OCI-LY1 (cell line): ENCODE measurements around the gene GNG12.

Source experiments
- H2AFZ ChIP-seq: fragments of 200-600 bp; sonication (generic), shearing (Covaris generic); 2 replicates; pipeline ENCODE4 v1.6.0; 2014; ENCODE audit warnings: antibody characterized with exemption, mild to moderate bottlenecking, low read length
- H3F3A ChIP-seq: fragments of 200-600 bp; sonication (generic), shearing (Covaris generic); 2 replicates; pipeline ENCODE4 v1.6.0; 2014; ENCODE audit warnings: mild to moderate bottlenecking, antibody characterized with exemption, low read length, moderate library complexity; ENCODE audit not compliant: insufficient read depth
- H3K27ac ChIP-seq: fragments of 200-600 bp; sonication (generic); 2 replicates; pipeline ENCODE4 v1.5.1; 2014; ENCODE audit warnings: low read length, mixed run types, mild to moderate bottlenecking, low read depth; ENCODE audit not compliant: poor library complexity, severe bottlenecking
- H3K27me3 ChIP-seq: fragments of 200-600 bp; sonication (generic); 2 replicates; pipeline ENCODE4 v1.6.0; 2014; ENCODE audit warnings: antibody characterized with exemption, mild to moderate bottlenecking, low read length, moderate library complexity; ENCODE audit not compliant: insufficient read depth
- H3K36me3 ChIP-seq: fragments of 200-600 bp; sonication (generic); 2 replicates; pipeline ENCODE4 v1.6.1; 2014; ENCODE audit warnings: mild to moderate bottlenecking, antibody characterized with exemption, low read length, moderate library complexity, mixed read lengths; ENCODE audit not compliant: insufficient read depth
- H3K4me1 ChIP-seq: fragments of 200-600 bp; sonication (generic); 2 replicates; pipeline ENCODE4 v1.5.1; 2014; ENCODE audit warnings: mild to moderate bottlenecking, low read length, moderate library complexity; ENCODE audit not compliant: insufficient read depth, severe bottlenecking
- H3K4me2 ChIP-seq: fragments of 200-600 bp; sonication (generic), shearing (Covaris generic); 2 replicates; pipeline ENCODE4 v1.6.1; 2014; ENCODE audit warnings: low read length
- H3K4me3 ChIP-seq: fragments of 200-600 bp; sonication (generic); 2 replicates; pipeline ENCODE4 v1.5.1; 2014; ENCODE audit warnings: low read length, low read depth, mild to moderate bottlenecking, mixed read lengths; ENCODE audit not compliant: poor library complexity, severe bottlenecking
- H3K79me2 ChIP-seq: fragments of 200-600 bp; shearing (Covaris generic); 2 replicates; pipeline ENCODE4 v1.6.1; 2016; ENCODE audit warnings: mixed run types, low read length, mixed read lengths; ENCODE audit not compliant: insufficient read depth
- H3K9ac ChIP-seq: fragments of 200-600 bp; sonication (generic), shearing (Covaris generic); 2 replicates; pipeline ENCODE4 v1.6.1; 2014; ENCODE audit warnings: mild to moderate bottlenecking, low read length, mixed read lengths
- H3K9me2 ChIP-seq: fragments of 200-600 bp; sonication (generic), shearing (Covaris generic); 2 replicates; pipeline ENCODE4 v1.6.1; 2014; ENCODE audit warnings: low read depth, mild to moderate bottlenecking, low read length, mixed read lengths
- H3K9me3 ChIP-seq: fragments of 200-600 bp; shearing (Covaris generic); 2 replicates; pipeline ENCODE4 v1.6.1; 2014; ENCODE audit warnings: low read length, mixed read lengths
- H4K20me1 ChIP-seq: fragments of 200-600 bp; sonication (generic), shearing (Covaris generic); 2 replicates; pipeline ENCODE4 v1.6.0; 2016; ENCODE audit warnings: mild to moderate bottlenecking, low read length; ENCODE audit not compliant: insufficient read depth
- EZH2 ChIP-seq: fragments of 200-600 bp; sonication (generic), shearing (Covaris generic); IDR thresholded peaks from 2 replicates; pipeline ENCODE4 v1.8.0; 2017; ENCODE audit warnings: borderline replicate concordance, mixed run types, mild to moderate bottlenecking, antibody characterized with exemption, low read length, moderate library complexity, mixed read lengths
- TF ChIP-seq, protein P1 (sequence below): fragments of 200-600 bp; sonication (generic), shearing (Covaris generic); IDR thresholded peaks from 2 replicates; pipeline ENCODE4 v1.5.1; 2017; ENCODE audit warnings: mild to moderate bottlenecking, antibody characterized with exemption, low read length, moderate library complexity, mixed read lengths

Gene GNG12

DNA sequence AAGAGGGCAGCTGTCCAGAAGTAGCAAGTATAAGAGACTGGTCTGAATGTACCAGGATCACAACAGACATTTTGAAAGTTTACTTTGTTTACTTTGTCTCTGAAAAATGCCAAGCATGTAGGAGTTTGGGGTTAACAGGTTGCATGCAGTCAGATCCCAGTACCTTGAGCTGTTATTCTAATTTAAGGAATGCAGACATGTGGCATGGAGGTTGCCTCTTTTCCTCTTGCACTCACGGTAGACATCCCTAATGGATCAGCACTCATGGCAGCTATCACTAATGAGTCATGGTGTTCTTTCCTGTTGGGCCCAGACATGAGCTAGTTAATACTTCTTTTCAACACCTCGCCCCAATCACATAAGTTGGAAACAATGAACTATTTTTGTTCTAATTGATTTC is 81.0 kb downstream of the GNG12 start:
- H3F3A ChIP-seq, result no peaks in the 10 kb centered on the region
- H3K36me3 ChIP-seq, result no peaks in the 10 kb centered on the region
- no peaks in the 10 kb centered on the region for H3K27me3 ChIP-seq
- no peaks in the 10 kb centered on the region for H3K79me2 ChIP-seq
- peaks cover 93% of the 10 kb centered on the region for H3K4me1 ChIP-seq
- H3K4me2 ChIP-seq, result no peak overlapping the region
- no peaks in the 10 kb centered on the region for H3K9me2 ChIP-seq
- TF ChIP-seq, protein P1, sequence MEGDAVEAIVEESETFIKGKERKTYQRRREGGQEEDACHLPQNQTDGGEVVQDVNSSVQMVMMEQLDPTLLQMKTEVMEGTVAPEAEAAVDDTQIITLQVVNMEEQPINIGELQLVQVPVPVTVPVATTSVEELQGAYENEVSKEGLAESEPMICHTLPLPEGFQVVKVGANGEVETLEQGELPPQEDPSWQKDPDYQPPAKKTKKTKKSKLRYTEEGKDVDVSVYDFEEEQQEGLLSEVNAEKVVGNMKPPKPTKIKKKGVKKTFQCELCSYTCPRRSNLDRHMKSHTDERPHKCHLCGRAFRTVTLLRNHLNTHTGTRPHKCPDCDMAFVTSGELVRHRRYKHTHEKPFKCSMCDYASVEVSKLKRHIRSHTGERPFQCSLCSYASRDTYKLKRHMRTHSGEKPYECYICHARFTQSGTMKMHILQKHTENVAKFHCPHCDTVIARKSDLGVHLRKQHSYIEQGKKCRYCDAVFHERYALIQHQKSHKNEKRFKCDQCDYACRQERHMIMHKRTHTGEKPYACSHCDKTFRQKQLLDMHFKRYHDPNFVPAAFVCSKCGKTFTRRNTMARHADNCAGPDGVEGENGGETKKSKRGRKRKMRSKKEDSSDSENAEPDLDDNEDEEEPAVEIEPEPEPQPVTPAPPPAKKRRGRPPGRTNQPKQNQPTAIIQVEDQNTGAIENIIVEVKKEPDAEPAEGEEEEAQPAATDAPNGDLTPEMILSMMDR, result no peak
- no peak for TF ChIP-seq EZH2
- H3K9me3 ChIP-seq, result no peaks in the 10 kb centered on the region
- no peak overlapping the region for H2AFZ ChIP-seq
- no peak overlapping the region for H3K4me3 ChIP-seq
- H4K20me1 ChIP-seq, result no peaks in the 10 kb centered on the region
- peak overlapping the region; percentile 13 for H3K27ac ChIP-seq
- H3K9ac ChIP-seq, result no peak overlapping the region

DNA sequence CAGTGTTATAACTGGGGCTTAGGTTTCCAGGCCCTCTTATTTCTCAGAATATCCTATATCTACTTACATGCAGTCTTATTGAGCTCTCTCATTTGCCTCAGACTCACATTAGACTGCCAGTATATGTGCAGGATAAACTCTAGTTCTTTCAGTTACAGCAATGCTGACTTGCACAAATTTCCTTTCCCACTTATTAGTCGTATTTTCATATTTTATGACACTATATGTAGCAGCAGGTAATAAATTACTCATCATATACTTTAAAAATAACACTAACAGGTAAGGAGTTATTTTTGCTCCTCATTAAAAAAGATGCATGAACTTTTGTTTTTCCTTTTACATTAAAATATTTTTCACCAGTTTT is 82.6 kb downstream of the GNG12 start:
- no peak overlapping the region for H3K9ac ChIP-seq
- no peaks in the 10 kb centered on the region for H3K9me2 ChIP-seq
- peak overlapping the region; percentile 19; the same call in 1 of the 2 replicates for H3K4me2 ChIP-seq
- no peak for TF ChIP-seq EZH2
- TF ChIP-seq, protein P1, result no peak
- no peaks in the 10 kb centered on the region for H4K20me1 ChIP-seq
- H3K27me3 ChIP-seq, result no peaks in the 10 kb centered on the region
- H3F3A ChIP-seq, result no peaks in the 10 kb centered on the region
- H3K4me1 ChIP-seq, result peaks cover 88% of the 10 kb centered on the region
- H3K9me3 ChIP-seq, result no peaks in the 10 kb centered on the region
- no peaks in the 10 kb centered on the region for H3K79me2 ChIP-seq
- H2AFZ ChIP-seq, result no peak overlapping the region
- peak overlapping the region; percentile 69 for H3K27ac ChIP-seq
- H3K36me3 ChIP-seq, result no peaks in the 10 kb centered on the region
- no peak overlapping the region for H3K4me3 ChIP-seq

DNA sequence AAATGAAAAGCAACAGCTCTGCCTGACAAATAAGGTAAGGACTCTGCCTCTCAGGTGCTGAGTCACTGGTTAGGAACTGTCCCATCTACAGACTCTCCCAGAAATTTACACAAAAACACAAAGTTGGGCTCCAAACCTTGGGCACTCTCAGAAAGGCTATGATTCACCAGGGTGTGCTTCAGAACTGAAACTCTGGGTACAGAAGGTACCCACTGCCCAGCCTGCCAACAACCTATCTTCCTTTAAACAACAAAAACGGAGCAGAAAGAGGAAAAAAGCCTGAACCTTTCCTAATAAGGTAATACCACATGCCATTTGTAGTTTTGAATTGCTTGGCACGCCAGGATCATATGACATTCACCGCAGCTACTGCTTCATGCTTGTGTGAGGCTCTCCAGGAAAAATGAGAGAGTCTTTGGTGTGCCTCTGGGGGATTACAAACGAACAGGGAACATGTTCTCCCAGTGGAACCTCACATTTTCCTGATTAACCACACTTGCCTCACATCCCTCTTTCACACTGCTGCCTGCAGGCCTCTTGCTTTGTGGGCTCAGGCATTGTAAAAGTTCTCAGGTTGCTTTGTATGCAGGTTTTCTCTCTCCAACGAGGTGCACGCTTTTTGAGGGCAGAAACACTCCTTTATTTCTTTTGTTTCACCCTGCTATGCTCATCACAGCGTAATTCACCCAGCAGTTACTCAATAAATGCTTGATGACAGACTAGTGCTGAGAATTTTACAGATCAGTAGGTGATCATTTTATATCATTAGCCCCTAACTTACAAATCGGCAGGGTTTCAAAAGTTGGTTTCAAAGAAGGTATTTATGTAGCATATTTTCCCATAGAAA is 83.2 kb downstream of the GNG12 start:
- Histone ChIP-seq H3K9me3 (no peaks in the 10 kb centered on the region), H3F3A (no peaks in the 10 kb centered on the region), H4K20me1 (no peaks in the 10 kb centered on the region), H3K36me3 (no peaks in the 10 kb centered on the region), H3K9me2 (no peaks in the 10 kb centered on the region), H3K4me1 (peaks cover 87% of the 10 kb centered on the region), H3K4me3 (no peak overlapping the region), H3K9ac (peak overlapping the region; percentile 28; the same call in 1 of the 2 replicates), H3K4me2 (peak overlapping the region; percentile 19; the same call in 1 of the 2 replicates), H2AFZ (peak overlapping the region; percentile 83; the same call in 1 of the 2 replicates), H3K27ac (peak overlapping the region; percentile 69), H3K79me2 (no peaks in the 10 kb centered on the region), H3K27me3 (no peaks in the 10 kb centered on the region)
- no peak for TF ChIP-seq EZH2
- TF ChIP-seq, protein P1, result no peak
